NCI-H1436 (cell line): ENCODE data around the gene TRPV3.
"Not testable (repeated sequence)": the region's sequence is repeated elsewhere in the genome, so short reads cannot be mapped to it uniquely, and the experiment has no call there.

Source experiments
- DNase-seq: peaks from one replicate; lab custom pipeline; 2025; lab: John Stamatoyannopoulos, UW

TRPV3 gene

DNA sequence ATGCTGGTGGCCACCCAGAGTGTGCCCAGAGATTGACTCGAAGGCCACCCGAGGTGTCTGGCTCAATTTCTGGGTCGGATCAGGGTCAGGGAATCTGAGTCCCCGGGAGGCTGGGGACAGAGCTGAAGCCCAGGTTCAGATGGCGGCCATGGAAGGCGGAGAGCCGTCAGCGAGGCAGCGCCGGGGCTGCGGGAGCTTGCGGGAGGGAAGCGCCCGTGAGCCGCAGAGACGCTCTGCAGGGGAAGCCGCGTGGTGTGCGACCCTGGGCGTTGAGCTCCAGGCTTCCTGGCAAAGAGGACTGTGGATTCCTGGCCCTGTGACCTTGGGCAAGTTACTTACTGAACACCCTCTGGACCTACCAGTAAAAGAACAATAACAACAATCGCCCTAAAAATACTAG lies 85.5 kb downstream of the TRPV3 start:
- DNase-seq: no peak

- DNase-seq: no peak
Measured at GRCh38 chr17:3471599-3471998, 86.0 kb downstream of the TRPV3 start, which contains the start of gene SPATA22. TSS of gene SPATA22 (minus strand) at chr17:3471819. CDS start at chr17:3469325, 2,494 bp downstream.

- DNase-seq: no peak
Measured at GRCh38 chr17:3469529-3469928, 88.1 kb downstream of the TRPV3 start.

DNA sequence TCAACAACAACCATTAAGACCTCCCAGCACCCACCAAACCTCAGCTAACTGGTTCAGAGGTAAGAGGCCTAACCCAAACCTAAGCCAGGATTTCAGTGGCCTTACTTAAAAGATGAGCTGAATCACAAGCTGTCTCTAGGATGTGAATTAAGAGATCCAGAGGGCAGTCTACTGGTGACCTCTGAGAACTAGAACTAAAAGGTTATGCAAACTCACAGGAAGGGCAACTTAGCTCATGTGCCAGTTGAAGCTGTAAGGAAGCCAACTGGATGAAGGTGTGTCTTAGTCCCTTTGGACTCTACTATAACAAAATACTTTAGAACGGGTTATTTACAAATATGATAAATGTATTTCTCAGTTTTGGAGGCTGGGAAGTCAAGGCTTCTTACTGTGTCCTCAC lies 91.3 kb downstream of the TRPV3 start:
- not testable (repeated sequence) for DNase-seq
